Measurements from ENCODE around the gene VAV2.
"Not testable (repeated sequence)": the region's sequence is repeated elsewhere in the genome, so short reads cannot be mapped to it uniquely, and the experiment has no call there.

VAV2 gene

DNA sequence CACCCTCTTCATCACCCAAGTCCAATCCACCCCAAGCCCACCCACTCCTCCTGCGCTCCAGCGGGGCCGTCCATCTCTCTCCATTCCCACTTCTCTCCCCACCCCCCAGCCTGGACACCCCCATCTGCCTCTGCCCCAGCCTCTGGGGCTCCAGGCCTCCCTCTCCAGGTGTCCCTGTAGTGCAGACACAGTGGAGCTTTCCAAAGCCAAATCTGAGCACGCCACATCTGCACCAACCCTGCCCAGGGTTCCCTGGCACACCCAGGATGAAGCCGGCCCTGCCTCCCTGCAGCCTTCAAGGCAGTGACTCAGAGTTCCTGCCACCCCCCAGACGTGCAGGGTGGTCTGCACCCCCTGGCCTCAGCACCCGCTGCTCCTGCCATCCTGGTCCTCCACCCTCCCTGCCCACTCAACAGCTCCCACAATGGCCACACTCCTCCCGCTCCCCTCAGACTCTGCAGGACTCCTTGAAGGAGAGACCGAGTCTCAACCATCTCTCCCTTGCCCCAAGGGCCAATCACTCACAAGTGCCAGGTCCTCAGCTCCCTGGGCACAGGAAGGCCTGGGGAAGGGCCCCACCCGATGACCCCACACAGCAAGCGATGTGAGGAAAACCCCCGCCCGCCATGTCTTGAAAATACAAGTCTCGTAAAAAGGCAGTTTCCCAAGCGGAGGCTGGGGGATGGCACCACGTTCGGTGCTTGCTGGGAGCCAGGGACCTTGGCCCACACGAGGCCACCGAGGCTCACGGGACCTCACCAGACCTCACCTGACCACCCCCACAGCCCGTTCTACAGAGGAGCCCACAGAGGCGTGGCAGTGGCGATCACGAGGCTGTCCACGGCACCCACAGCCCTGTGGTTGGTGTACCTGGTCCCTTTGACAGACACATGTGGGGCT, 22.2 kb downstream of the VAV2 start:
- no peak for DNase-seq (ENCODE audit: low spot score)

DNA sequence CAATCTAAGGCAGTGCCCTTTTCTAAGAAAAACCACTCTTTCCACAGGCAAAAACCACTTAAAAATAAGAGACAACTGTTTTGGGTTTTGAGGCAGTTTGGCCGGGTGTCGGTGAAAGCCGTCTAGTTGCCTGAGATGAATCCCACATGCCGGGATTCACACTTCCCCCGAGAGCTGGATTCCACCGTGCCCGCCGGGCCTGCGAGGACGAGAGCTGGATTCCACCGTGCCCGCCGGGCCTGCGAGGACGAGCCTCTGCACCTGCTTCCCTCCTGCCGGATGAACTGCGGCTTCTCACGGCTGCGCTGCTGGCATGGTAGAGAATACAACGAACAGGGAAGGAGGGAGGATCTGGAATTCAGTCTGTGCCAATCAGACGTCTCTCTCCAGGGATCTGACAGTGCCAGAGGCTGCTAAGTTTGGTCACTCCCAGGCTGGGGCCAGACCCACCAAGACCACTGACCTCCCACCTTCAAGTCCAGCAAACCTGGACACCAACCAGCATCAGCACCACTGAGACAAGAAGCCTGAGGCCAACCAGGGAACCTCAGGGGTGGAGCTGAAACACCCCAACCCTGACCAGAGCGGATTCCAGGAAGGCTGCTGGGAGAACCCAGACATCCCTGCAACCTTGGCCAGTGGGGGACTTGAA, 23.0 kb downstream of the VAV2 start:
- DNase-seq (ENCODE audit: low spot score): no peak

DNA sequence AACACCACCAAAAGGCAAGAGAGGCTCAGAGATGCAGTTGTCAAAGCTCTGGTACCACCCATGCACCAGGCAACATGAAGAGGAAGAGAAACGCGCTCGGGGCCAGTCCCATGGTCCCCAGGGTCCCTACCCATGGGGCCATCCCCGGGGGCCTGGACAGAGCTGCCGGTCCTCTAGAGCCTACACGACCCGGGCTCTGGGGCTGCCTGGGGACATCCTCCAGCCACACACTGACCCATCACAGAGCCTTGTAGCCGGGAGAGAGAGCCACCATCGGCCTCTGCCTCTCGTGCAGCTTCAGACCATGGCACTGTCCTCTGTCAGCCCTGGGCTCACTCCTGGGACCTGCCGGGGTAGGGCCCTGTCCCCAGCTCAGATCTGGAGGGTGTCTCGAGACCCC, 23.7 kb downstream of the VAV2 start:
- DNase-seq (ENCODE audit: low spot score): no peak

DNA sequence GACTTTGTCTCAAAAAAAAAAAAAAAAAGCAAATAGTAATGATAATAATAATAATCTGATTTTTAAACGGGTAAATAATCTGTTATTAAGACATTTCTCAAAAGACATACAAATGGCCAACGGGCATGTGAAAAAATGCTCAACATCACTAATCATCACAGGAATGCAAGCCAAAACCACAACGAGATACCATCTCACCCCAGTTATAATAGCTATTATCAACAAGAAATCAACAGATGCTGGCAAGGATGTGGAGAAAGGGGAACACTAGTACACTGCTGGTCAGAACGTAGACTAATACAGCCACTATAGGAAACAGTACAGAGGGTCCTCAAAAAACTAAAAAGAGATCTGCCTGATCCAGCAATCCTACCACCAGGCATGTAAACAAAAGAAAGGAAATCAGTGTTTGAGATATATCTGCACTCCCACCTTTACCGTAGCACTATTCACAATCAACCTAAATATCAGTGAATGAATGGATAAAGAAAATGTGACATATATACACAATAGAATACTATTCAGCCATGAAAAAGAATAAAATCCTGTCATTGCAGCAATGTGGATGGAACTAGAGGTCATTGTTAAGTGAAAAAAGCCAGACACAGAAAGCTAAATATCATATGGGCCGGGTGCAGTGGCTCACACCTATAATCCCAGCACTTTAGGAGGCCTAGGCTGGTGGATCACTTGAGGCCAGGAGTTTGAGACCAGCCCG, 24.9 kb downstream of the VAV2 start:
- no peak for DNase-seq (ENCODE audit: low spot score)

DNA sequence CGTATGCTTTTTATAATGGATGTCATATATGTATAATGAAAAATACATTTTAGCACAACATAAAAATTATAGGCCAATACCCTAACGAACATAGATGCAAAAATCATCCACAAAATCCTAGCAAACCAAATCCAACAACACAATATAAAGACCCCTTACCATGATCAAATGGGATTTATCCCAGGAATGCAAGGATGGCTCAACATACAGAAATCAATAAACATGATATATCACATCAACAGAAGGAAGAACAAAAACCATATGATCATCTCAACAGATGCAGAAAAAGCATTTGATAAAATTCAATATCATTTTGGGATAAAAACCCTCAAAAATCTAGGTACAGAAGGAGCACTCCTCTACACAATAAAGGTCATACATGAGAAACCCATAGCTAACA, 27.7 kb downstream of the VAV2 start:
- no peak for DNase-seq (ENCODE audit: low spot score)

DNA sequence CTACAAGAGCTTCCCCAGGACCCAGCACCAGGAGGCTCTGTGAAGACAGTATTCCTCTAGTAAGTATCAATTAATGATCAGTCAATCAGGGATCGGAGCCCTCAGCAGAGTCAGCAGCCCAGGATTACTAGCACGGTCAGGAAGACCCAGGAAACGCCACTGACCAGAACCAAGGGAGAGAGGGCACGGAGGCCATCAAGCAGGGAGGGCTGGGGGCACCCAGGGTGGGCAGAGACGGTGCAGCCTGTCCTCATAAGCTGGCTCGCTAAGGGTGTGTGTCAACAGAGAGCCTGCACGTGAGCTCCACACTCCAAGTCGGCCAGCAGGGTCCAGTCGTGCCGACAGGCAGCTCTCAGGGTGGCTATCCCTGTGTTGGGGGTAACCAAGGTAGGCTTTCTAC, 29.0 kb downstream of the VAV2 start:
- DNase-seq (ENCODE audit: low spot score): no peak

DNA sequence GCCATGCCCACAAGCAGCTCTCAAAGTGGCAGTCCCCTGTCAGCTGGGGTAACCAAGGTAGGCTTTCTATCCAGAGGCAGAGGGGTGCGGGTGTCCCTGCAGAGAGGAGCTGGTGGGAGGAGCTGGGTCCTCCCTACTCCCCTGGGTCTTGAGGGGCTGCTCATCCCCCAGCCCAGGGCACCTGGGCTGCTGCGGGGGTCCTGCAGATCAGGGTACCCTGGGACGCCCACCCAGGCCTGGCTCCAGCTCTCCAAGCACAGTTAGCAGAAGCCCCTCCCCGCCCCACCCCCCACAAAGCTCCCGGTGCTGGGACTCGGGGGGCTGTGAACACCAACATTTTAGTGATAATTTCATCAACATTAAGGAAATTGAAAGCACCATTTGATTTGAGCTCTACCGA, 29.8 kb downstream of the VAV2 start:
- no peak for DNase-seq (ENCODE audit: low spot score)

DNA sequence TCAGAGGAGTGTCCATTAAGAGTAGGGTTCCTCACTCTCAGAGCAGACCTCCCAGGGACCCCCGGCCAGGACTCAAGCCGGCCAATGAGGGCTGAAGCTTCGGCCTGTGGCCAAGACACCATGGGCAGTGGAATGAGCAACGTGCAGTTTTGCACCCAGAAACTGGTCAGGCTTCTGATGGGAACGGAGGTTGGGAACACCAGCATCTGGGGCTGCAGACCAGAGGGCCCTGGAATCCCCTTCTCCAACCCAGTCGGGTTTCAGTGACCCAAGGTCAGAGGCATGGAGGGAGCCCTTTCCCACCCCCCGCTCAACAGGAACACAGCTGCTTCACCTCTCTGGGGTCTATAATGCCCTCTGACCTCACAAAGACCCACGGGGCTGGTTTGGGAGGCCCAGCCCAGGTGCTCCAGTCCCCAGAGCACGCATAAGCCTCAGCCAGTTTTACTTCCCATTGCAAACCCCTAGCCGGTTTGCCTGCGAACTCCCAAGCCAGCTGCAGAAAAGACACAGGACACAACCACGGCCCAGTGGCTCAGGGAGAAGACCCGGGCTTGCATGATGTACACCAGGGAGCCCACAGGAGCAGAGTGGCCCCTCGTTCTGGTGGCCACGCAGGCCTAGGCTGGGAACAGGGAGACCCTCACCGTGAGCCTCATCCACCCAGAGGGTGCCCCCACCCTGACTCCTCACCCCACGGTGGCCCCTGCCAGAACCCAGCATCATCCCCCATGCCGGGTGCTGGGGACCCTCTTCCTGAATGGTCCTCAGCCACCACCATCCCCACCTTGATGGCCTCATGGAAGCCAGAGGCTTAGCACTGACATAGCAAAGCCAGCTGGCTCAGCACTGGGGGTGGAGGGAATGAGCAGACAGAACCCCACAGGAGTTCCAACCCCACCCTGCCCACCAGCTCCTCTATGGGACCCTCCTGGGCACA, 30.6 kb downstream of the VAV2 start:
- DNase-seq (ENCODE audit: low spot score): no peak

DNA sequence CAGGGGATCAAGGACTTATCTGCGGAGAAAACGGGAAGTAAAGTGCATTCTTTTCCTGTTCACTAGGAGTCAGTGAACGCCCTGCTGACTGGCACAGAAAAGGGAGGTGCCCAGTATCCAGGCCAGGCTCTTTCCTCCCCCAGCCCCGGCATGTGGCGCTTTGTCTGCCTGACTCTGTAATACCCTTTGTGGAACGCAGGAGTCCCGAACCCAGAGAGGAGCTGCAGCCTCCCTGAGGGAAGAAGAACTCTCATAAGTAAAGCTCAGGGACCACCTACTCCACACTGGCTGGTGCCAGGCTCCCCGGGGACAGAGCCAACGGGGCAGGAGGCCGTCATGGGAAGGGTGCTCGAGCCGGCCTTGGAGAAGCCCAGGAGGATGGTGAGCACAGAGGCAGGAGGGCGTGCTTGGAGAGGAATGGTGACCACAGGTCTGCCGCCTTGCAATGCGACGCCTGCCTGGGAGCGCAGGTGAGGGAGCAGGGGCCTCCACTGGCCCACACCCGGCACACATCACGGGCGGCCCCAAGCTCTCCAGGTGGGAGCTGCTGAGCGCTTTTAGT, 31.5 kb downstream of the VAV2 start:
- DNase-seq (ENCODE audit: low spot score): no peak

DNA sequence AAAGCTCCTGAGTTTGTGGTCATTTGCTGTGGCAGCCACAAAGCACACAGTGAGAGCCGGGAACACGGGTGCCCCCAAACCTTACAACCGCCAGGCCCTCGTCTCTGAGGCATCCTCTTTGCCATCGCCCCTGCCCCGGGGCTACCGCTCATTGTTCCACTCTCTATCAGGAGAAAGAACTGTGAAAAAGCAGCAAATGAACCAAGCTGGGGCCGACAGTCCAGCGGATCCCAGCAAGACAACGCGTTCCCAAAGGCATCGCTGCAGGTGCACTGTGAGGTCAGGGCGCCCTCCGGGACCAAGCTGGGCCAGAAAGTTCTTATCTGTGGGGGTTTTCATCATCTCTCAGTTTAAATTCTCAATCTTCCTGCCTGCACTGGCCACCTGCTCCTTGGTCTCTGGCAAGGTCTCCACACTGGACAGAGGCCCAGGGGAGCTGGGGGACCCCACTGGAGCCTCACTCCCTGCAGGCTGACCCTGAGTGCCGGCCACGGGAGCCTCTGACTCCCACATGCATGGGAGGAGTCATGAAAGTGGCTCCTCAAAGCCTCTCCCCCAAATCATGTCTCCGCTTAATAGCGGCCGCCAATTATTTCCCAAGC, 32.1 kb downstream of the VAV2 start:
- no peak for DNase-seq (ENCODE audit: low spot score)

DNA sequence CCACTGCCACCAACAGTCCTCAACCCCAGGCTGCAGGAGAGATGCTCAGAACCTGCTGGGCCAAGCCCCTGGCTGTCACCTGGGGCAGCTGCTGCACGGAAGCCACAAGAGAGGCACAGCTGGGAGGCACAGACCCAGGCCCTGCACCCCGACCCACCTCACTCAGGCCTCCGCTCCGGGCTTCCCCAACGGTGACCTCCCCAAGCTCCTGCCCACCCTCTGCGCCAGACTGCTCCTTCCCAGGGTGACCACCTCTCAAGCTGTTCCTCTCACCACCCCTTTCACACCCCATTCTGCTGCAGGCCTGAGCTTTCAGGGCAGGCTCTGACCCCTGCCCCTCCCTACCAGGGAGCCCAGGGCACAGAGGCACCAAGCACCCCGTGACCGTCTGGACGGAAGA, 33.0 kb downstream of the VAV2 start:
- DNase-seq (ENCODE audit: low spot score): no peak

DNA sequence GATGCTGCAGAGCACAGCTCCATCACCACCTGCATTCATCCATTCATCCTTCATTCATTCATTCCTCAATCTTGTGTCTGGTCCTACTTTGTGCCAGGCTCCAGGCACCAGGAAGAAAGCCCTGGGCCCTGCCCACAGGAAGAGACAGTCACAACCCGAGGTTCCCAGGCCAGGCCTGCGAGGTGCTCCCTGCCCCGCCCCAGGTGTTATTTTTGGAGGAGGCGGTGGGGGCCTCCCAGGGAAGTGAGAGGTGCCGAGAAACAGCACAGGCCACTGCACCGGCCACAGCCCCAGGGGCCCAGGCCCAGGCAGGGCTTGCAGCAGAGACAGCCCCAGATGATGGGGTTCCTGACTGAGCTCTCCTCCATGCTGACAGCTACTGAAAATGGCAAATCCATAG, 33.4 kb downstream of the VAV2 start:
- no peak for DNase-seq (ENCODE audit: low spot score)

DNA sequence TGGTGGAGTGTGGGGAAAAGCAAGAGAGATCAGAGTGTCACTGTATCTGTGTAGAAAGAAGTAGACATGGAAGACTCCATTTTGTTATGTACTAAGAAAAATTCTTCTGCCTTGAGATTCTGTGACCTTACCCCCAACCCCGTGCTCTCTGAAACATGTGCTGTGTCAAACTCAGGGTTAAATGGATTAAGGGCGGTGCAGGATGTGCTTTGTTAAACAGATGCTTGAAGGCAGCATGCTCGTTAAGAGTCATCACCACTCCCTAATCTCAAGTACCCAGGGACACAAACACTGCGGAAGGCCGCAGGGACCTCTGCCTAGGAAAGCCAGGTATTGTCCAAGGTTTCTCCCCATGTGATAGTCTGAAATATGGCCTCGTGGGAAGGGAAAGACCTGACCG, 34.4 kb downstream of the VAV2 start:
- not testable (repeated sequence) for DNase-seq (ENCODE audit: low spot score)

DNA sequence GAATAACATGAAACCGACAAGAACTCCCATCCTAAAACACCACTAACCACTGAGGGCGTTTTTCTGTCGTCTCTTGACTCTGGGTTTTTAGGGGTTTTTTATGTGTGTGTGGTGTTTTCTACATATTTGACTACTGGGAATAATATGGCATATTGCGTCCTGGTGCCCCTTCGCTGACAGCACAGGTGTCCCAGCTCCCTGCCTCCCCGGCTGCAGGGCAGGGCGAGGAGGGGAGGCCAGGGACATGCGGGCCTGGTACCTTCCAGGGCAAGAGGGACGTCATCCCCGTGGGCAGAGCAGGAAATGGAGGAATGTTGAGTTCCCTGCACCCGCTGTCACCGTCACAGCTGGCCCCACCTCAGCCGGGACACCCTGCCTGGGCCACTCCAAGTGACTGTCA, 34.8 kb downstream of the VAV2 start:
- no peak for DNase-seq (ENCODE audit: low spot score)

DNA sequence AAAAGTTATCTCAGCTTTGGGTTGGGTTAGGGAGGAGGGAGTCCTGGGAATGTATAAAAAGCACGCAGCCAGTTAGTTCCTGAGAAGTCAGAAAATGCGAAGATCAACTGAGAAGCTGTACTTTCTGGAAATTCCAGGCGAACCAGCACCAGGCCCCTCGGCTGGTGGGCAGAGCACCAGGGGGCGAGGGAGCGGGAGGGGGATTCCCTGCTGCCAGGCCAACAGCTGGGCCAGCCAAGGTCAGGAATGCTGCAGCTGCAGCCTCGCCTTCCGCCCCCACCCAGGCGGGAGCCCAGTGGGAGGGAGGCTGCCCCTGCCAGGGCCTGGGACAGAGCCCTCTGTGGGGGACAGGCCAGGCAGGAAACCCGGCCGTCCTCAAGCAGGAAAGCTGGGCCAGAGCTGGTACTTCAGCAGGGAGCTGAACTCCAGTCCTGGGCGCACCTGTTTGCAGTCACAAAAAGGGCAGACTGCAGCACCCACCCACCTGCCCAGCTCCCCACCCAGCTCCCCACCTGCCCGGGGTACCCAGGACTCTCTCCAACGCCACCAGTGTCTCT, 35.5 kb downstream of the VAV2 start:
- DNase-seq (ENCODE audit: low spot score): peak; percentile 66

DNA sequence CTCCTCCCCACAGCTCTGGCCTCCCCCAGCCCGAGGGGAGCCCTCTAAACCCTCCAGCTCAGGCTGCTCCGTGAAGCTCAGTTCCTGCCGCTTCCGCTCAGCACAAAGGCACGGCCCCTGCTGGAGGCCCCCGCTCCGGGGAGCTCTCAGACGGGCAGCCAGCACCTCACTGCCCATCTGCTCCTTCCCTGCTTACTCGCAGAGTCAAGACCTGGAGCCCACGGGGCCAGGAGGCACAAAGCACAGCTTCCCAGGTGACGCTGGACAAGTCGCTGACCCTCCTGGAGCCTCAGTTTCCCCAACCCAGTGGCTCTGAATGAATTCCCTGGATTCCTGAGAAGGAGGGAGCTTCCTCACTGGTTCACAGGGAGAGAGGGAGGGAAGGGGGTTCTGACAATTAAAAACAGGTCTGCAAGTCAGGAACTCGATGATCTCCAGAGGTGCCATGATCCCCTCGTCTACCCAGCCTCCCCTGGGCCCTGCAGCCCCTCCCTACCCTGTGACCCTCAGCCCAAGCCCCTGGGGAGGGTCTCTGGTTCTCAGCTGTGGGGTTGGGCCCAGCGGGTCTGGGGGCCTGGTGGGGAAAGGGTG, 36.2 kb downstream of the VAV2 start:
- DNase-seq (ENCODE audit: low spot score): peak; percentile 58

DNA sequence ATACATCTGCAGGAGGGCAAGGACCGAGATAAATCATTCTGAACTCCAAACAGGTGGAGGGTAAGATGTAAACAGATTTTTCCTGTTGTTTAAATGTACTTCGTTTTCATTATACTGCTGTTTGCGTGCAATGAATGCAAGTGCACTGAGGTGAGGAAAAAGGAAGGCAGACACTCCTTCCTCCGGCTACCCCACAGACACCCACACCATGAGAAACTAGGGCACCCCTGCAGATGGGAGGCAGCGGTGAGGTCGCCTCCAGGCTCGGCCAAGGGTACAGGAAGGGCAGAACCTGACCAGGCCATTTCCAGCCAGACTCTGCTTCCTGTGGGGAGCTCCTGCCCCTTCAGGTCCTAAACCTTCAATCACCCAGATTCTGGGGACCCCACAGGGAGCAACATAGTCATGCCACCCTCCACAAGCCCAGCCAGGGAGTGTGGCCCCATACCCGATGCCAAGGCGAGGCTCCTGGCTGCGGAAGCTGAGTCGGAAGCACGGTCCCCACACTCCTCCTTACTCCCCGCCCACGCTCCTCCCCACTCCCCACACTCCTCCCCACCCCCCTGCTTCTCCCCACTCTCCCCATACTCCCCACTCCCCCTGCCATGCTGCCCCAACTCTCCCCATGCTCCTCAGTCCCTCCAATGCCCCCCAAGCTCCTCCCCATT, 37.1 kb downstream of the VAV2 start:
- DNase-seq (ENCODE audit: low spot score): no peak

DNA sequence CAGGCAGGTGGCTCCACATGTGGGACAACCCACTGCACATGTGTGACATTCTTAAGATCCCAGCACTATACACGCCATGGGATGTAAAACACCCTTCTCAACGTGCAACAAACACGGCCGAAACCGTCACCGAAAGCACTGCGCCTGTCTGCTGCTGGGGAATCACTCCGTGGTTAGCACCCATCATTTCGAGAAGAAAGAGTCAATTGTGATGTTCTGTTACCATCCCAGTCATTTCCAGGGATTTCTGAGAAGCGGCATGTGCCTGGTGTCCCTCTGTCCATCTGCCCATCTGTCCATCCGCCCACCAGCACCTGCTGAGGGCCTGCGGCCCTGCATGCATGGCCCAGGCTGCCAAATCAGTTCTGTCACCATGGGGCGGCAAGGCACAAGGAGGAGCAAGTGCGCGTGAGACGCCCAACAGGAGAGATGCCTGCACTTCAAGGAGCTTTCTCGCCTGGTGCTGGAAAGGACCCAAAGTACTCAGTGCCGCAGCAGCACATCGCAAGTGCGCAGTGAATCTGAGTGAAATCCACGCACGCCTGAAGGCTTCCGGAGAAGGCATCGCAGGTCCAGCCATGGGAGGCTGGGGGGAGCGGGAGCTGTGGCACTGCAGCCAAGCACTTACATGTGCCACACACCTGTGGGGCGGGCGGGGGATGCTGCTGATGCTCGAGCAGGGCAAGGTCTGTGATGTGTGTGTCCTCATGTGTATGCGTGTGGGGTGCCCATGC, 38.0 kb downstream of the VAV2 start:
- DNase-seq (ENCODE audit: low spot score): no peak

DNA sequence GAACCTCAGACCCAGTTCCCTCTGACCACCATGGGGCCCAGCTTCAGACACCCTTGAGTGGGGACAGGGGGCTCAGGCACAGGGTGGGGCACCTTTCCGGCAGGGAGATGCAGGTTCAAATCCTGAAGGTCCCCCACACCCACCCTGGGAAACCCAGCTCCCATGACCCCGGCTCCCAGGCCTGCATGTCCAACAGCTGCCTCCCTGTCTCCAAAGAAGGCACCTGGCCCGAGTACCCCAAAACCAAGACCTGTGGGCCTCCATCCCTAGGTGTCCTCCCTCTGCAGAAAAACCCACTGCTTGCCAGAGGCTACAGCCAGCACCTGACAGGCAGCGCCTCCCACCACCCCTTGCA, 38.5 kb downstream of the VAV2 start:
- DNase-seq (ENCODE audit: low spot score): no peak

All from AG08396 (cell line).